Right ventricle myocardium inferior (tissue), 1 donor: ENCODE measurements around the gene MED13L. TPM values are rescaled to one million over a fixed set of nuclear protein-coding genes. Genes with fewer than 3 reads are reported as not detected.
"Not testable (repeated sequence)": the region's sequence is repeated elsewhere in the genome, so short reads cannot be mapped to it uniquely, and the experiment has no call there.

Experiments
- ATAC-seq: fragments of 200-7000 bp; cut with Tn5 transposase; one replicate; pipeline ENCODE4 v1.9.1; 2020; ENCODE audit warnings: mild to moderate bottlenecking, moderate library complexity
- DNase-seq: peaks from one replicate; pipeline ENCODE4 v3.0.0; 2021; ENCODE audit errors: missing footprints
- intact Hi-C: fragments of 100-400 bp; cut with DNase I; formaldehyde crosslinking; loops from one replicate; pipeline ENCODE4 v1.11.0; 2022
- total RNA-seq: library from RNA; stranded (reverse); fragmentation: NEBNext Ultra II Directional; extraction: Animal tissue kit (Norgen Biotek cat#: 25700); gene quantifications from one replicate; pipeline ENCODE4 v1.2.1, GENCODE V29; 2021
- donor health status: DM: no; HTN: yes; CAD: no; lungs with severe emphysema.

The MED13L gene
- total RNA-seq, 1 donor from 2014 or later, result 59.8 TPM

DNA sequence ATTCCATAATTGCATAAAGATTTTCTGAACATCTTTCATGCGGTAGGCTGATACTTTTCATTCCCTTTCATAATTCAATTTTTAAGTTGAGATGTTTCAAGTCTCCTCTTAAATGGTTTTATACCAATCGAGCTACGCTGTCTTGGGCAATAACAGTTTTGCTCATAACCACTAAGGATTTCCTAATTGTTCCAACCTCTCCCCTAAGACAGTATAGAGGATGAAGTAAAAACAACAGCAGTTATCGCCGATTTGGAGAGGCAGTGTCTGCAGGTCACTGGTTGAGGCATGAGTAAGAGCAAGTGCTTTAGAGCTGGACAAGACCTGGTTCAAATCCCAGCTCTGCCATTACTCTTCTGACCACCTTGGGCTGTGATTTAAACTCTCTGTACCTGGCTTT, 6.9 kb upstream of the MED13L start:
- intact Hi-C loops, result no loop called here
- ATAC-seq, result no peak
- DNase-seq, result no peak

DNA sequence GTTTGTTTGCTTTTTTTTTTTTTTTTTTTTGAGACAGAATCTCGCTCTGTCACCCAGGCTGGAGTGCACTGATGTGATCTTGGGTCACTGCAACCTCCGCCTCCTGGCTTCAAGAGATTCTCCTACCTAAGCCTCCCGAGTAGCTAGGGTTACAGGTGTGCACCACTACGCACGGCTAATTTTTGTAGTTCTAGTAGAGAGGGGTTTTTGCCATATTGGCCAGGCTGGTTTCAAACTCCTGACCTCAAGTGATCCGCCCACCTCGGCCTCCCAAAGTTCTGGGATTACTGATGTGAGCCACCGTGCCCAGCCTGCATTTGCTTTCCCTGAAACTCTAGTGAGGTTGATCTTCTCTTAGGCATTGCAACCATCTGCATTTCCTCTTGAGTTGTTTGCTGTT, 6.4 kb upstream of the MED13L start:
- intact Hi-C loops, DNase-seq, ATAC-seq: not testable (repeated sequence)

DNA sequence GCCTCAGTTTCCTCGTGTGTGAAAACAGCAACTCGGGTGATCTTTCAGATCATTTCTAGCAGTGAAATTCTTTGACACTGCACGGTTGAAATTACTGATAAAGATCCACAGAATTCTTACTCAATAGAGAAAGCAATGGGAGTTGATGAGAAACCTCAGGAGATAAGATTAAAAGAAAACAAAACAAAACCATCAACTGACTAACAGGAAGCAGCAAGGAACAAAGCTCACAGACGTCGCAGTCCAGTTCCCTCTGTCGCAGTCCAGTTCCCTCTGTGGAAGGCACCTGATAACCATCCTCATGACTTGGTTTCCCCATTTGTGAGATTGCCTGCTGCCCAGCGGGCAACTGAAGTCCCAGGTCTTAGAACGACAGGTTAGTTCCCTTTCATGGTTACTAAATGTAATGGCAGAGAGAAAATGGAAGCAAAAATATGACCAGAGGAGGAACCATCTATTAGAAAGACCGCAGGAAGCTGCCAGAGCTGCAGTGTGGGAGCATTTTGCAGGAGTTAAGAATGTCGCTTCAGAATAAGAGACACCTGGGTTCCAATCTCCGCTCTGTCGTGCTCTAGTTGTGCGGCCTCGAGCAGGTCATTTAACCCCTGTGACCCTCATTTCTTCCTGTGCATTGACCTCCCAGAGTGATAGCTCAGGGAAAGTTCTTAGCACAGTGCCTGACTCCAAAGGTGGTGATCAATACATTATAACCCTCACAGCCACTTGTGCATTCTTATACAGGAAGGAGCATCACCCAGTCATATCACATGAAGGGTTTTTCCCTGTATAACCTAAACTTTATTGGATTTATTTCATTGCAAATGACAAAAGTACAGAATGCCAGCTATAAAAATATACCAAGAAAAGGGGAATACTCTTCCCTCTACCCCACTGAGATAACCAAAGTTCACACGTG, 5.1 kb upstream of the MED13L start:
- ATAC-seq, result no peak
- DNase-seq, result no peak
- intact Hi-C loops, result no loop called here

DNA sequence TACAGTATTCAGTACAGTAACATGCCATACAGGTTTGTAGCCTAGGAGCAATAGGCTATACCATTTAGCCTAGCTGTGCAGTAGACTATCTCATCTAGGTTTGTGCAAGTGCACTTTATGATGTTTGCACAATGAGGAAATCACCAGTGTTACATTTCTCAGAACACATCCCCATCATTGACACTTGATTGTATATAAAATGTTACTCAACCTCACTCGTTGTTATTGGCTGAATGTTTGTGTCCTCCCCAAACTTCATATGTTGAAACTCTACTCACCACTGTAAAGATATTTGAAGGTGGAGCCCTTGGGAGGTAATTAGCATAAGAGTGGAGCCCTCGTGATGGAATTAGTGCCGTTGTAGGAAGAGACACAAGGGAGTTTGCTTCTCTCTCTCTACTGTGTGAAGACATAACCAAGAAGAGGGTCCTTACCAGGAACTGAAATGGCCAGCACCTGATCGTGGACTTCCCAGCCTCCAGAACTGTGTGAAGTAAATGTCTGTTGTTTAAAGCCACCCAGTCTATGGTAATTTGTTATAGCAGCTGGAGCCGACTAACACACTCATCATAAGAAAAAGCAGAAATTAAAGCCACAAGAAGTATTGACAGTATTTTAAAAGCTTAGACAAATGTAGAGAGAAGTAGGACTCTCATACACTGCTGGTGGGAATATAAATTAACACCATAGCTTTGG, 3.2 kb upstream of the MED13L start:
- intact Hi-C loops, result loop anchor here (2.0 kb wide), 1 partner anchor 38 kb away; no protein-coding TSS in a partner anchor
- DNase-seq, result no peak
- no peak for ATAC-seq

DNA sequence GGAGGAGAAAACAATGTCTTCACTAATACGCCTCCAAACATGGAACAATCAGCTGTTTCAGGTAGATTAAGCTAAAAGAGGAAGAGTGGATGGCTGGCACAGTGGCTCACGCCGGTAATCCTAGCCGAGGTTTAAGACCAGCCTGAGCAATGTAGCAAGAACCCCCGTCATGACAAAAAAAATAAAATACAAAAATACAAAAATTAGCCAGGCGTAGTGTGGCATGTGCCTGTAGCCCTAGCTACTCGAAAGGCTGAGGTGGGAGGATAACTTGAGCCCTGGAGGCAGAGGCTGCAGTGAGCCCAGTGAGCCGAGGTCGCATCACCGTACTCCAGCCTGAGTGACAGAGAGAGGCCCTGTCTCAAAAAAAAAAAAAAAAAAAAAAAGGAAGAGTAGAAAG, 1.2 kb upstream of the MED13L start:
- intact Hi-C loops, result loop anchor here (5.0 kb wide), 1 partner anchor 129 kb away; no protein-coding TSS in a partner anchor
- DNase-seq (no peak), ATAC-seq (no peak)

DNA sequence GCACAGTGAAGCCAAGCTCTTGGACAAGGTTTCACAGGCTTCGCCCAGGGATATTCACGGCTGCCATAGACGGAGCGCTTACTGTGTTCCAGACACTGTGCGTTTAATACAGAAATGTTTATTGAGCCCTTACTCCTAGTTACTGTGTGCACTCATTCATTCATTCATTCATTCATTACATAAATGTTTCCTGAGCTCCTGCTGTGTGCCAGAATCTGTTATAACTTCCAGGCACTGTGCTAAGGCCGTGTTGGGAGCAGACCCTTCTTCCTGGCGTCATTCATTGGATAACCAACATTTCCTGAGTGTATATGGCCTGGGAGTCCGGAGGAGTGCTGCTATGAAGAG, 760 bp upstream of the MED13L start:
- ATAC-seq, result no peak
- intact Hi-C loops, result loop anchor here (5.0 kb wide), 1 partner anchor 129 kb away; no protein-coding TSS in a partner anchor
- DNase-seq, result no peak

DNA sequence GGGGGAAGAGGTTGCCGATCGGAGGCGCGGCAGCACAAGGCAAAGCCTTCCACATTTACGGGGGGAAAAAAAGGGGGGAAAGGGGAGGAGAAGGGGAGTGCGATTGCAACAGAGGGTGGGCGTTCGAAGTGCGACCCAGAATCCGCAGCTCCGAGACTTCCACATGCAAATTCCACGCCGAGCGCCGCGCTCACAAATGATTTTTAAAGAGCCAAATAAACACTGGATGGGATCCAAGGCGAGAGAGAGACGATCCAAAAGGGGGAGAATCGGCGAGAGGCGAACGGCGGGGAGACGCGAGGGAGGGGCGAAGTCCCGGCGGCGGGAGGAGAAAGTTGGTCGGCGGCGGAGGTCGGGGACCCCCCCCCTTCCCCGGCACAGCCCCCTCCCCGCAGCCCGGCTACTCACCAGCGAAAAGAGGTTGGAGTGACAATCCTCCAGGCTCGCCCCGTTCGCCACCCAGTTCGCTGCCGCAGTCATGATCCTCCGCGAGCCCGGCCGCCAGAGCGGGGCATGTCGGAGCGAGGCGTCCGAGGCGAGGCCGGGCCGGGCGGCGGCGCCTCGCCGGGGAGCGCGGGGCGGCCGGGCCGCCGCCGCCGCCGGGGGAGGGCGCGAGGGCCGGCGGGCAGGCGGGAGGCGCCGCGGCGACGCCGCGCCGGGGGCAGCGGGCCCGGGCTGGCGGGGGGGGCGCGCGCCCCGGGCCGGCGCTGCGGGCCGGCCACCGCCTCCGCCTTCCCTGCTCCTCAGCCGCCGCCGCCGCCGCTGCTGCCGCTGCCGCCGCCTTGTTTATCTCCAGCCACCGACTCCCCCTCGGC, 634 bp downstream of the MED13L start:
- intact Hi-C loops, result loop anchor here (1.0 to 5.0 kb wide), 3 partner anchors 82 to 322 kb away; no protein-coding TSS in a partner anchor
- ATAC-seq (peak; percentile 17), DNase-seq (peak; percentile 89)

DNA sequence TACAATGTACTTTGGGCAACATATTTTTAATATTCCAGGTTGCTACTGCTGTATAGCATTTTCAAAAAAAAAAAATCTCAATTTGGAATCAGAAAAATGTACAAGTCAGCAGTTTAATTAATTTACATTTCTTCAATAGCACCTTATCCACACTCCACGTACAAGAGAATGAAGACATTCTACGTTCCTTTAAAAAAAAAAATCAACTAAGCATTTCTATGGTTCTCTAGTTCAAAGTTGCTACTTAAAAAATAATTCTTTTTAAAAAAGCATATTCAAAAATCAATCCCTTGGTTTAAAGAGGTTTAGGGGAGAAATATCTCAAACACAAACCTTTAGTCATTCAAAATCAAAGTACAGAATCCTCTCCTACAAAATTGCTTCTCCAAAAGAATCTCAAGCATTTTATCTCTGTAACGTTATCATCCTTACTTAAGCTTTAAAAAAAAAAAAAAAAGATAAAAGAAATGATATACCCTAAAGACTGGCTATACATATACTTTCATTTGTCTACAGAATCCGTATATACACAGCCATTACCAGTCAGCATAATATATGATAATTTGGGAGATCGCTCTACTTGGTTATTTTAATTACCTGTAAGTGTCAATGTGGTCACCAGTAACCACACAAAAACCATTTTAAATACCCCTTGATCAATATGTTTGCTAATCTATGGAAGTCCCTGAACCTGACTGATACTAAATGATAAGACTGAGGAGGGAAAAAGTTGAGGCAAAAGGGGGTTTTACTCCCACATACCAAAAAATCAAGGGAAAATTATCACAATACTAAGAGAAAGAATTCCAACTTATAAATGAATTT, 2.7 kb downstream of the MED13L start:
- ATAC-seq, result no peak
- no peak for DNase-seq
- intact Hi-C loops, result loop anchor here (5.0 kb wide), 1 partner anchor 133 kb away; no protein-coding TSS in a partner anchor

DNA sequence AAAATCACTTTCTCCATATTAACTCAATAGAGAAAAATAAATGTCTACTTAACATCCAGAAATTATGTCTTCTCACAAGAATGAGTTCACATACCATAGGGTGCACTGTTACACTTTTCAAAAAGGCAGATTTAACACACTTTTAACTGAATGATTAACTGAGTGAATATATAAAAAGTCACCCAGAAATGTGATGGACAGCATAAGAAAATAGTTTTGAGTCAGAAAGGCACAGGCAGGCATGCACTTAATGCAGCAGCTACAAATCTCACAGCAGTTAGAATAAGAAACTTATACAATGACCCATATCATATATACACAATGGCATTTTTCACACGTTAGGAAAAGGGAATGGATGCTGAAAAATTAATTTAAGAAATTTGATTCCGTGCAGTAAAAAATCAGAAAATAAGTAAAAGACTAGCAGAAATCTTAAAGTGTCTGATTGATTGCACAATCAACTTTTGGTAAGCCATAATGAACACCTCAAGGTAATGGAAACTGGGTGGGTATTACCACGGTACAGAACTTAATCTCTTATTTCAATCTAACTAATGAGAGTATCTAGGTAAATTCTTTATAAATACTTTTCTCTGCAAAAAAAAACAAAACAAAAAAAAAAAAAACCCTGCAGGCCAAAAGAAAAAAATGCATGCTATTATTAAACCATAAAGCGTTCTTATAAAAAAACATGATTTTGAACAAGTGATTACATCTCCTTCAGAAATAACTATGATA, 3.5 kb downstream of the MED13L start:
- intact Hi-C loops, result no loop called here
- no peak for ATAC-seq
- DNase-seq, result no peak

DNA sequence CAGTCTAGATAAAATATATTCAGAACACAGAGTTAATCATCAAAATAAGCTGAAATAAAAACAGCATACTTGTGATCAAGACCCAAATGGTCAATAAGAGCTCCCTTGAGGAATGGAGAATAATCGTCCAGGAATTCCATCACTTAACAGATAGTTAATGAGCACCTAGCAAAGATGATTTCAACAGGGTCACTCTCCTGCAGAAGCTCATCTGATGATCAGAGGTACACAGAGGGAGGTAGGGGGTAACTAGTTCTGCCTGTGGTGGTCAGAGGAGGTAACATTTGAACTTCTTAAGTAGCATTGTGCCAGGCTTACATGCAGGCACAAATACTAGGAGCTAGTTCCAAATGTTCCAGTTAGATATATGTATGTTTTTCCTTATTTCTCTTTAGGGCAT, 9.5 kb downstream of the MED13L start:
- no peak for DNase-seq
- no peak for ATAC-seq
- intact Hi-C loops, result loop anchor here (10.0 kb wide), 1 partner anchor 427 kb away; no protein-coding TSS in a partner anchor

DNA sequence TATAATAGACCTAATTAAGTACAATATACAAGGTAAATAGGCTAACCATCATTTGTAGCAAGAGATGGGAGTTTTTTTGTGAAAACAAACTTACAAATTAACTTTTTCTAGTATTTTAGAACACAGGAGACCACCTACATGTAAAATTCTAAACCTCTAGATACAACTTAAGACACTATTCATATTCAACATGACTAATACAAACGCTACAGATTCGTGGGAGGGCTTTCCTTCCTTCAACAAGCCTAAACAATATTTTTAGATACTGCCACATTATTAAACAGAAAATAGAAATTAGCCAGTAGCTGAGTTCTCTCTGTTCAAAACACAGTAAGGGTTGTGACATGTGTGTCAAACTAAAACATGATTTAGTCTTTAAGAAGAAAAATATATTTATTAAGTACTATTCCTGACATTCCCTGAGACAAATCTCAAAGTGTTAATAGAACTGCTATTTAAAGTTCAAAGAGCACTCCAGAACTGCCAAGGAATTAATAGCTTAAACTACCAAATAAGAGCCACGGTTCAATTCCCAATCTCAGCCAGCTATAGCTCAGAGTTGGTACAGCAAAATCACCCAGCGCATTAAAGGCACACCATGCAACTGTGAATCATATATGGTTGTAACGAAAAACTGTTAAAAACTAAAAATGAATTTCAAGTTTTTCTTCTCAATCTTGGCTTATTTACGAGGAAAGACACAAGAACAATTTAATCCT, 10.7 kb downstream of the MED13L start:
- intact Hi-C loops, result loop anchor here (10.0 kb wide), 1 partner anchor 428 kb away; no protein-coding TSS in a partner anchor
- ATAC-seq (no peak), DNase-seq (no peak)

DNA sequence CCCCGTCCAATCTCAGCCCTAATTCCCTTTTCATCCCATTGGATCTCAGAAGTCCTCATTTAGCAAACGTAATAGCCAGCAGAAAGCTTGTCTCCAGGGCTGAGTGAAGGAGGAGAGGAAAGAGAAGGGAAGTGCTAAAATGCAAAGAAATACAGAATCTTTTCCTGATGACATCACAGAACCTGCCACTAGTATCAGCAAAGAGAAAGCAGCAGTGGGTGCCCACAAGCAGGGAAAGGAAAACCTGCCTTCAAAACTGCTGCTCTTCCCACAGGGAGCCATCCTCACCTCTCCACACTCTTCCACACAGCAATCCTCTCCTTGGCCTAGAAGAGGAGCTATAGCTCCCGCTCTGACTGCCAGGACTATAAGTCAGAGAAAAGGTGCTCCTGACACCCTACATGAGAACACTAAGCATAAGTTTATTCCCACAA, 11.3 kb downstream of the MED13L start:
- ATAC-seq, result peak; percentile 23
- intact Hi-C loops, result loop anchor here (10.0 kb wide), 1 partner anchor 429 kb away; no protein-coding TSS in a partner anchor
- DNase-seq, result no peak

DNA sequence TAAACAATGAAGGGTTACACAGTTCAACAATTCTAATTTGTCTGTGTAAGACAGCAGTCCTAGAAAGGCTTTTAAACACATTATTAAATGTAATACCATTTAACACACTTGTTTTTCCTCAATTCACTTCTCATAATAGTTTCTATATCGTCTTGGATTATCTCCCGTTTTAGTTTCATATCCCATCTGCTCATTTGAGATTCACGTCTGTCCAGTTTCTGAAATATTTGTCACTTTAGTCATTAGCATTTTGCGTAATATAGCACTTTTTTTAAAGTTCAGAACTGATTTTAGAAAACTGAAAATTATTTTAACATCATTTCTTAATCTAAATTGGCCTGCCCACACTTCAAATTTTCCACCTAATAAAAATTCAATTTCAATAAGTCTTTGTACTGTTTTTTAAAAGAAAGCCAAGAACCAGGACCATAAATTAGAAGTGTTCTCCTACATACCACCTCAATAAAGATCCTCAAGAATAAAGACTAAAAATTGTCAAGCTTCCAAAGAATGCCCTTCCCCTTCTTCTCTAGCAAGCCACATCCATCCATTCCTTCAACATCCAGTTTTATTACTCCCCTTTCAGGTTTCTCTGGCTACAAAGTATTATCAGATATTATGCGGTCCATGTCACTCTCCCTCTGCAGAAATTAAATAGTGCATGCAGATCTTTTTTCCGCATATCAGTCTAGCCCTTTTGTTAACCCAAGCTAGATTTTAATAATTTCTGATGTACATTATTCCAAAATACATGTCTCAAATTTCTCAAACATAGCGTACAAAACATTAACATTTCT, 11.9 kb downstream of the MED13L start:
- intact Hi-C loops, result loop anchor here (10.0 kb wide), 1 partner anchor 429 kb away; no protein-coding TSS in a partner anchor
- no peak for ATAC-seq
- no peak for DNase-seq

DNA sequence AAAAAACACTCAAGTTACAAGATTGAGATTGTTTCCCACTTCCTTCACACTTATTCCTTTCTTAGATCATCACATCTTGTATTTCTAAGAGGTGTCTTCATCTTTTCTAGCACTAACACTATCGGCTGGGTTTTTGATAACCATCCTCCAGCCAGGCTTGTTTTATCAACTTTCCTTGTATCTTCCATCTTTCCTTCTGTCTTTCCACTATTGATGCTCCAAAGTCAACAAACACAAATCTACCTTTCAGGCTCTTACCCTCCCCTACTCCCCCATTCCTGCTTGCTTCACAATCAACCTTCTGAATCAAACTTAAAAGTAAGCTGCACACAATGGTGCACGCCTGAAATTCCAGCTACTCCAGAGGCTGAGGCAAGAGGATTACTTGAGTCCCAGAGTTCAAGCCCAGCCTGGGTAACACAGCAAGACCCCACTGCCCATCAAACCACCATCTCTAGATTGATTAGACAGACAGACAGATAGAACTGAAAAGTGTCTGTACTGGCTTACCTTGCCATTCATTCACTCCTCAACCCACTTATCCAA, 12.9 kb downstream of the MED13L start:
- no peak for ATAC-seq
- intact Hi-C loops, result loop anchor here (10.0 kb wide), 1 partner anchor 430 kb away; no protein-coding TSS in a partner anchor
- DNase-seq, result no peak

DNA sequence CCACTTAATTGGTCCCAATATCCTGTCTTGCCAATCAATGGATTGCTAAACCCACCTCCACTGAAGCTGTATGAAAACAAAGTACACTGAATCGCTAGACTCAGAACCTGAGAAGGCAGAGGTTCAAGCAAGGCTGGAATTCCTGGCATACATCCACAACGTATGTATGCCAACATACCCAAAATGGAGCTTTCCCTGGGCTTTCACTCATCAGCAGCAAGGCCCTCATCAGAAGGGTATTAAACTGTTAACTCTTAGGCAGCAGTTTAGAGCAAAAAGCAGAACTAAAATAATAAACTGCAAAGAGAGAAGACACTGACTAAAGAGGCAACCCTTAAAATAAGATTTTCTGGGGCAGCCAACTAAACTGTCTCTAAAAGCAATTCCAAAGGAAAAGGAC, 13.6 kb downstream of the MED13L start:
- DNase-seq (no peak), ATAC-seq (no peak)
- intact Hi-C loops, result loop anchor here (10.0 kb wide), 1 partner anchor 431 kb away; no protein-coding TSS in a partner anchor
